CD4-positive, alpha-beta T cell treated with Interleukin-1 beta for 1 hour (primary cell): ENCODE measurements around the gene ASXL2.
"Not testable (repeated sequence)": the region's sequence is repeated elsewhere in the genome, so short reads cannot be mapped to it uniquely, and the experiment has no call there.

Source experiments
- DNase-seq, 2 donors: peaks; one replicate each; pipeline ENCODE4 v3.0.0-alpha.2; 2020 to 2022

Gene ASXL2

GRCh38 chr2:25887624-25888242 lies 9.4 kb upstream of the ASXL2 start:
- DNase-seq: no peak

GRCh38 chr2:25885933-25886332 lies 7.6 kb upstream of the ASXL2 start:
- DNase-seq: no peak

DNA sequence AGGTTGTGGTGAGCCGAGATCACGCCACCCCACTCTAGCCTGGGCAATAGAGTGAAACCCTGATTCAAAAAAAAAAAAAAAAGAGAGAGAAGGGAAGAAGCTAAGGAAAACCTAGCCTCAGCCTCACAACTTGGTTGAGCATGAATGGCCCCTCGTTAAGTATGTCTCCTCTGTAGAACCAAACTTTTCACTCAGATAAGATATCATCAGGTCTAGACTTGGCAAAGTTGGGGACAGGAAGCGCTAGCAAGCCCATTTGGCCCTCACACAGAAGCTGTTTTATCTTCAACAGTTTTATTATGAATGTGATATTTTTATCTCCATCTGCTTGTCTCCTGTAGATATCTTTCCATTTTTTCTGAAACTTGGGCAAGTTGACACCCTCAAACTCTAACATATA lies 3.5 kb upstream of the ASXL2 start:
- no peak for DNase-seq

- DNase-seq: no peak
These were observed 945 bp upstream of the ASXL2 start for GRCh38 chr2:25879133-25879730.

DNA sequence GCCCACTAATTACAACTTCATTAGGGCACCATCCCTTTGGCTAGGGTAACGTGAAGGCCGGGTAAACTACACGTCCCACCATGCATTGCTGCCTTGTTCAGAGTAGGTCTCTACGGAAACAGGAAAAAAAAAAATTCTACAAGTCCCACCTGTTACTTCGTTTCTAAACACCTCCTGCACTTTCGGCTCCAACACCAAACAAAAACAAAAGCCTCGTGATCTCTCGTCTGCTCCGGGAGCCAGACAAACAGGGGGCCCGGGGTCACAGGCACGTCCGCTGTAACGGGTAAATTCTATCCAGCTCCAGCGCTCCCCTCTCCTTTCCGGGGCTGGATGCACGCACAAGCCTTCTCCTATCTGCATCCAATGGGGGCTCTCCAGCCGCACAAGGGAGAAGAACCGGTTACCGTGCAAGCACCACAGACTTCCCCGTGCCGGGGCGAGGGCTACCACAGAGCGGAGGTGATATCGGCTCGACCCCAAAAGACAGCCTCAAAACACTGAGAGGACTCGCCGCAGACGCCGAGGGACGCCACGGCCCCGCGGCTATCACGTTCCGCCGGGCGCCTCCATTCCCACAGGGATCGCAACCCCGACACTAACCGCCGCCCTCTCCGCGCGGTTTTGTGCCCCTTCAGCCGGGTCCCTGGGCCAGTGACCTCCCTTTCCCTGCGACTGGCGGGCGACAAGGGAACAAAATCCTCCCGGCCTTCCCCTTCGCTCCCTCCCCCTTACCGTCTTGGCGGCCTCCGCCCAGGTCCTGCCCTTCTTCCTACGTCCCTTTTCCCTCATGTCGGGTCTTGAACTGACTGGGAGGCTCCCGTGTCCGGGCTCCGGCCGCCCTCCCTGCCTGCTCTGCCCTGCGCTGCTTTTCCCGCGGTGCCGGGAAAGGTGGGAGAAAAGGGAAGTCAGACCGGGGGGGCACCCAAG lies 591 bp downstream of the ASXL2 start:
- peak; percentile 59 to 71 for DNase-seq

DNA sequence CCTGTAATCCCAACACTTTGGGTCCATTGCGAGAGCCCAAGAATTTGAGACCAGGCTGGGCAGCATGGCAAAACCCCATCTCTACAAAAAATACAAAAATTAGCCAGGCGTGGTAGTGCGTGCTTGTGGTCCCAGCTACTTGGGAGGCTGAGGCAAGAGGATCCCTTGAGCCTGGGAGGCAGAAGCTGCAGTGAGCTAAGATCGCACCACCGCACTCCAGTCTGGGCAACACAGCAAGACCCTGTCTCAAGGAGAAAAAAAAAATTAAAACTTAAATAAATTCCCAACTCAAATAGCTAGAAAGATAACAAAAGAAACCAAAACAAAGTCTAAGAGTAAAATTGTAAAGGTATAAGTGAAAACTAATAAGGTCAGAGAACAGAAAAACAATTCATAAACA lies 6.2 kb downstream of the ASXL2 start:
- DNase-seq: no peak

DNA sequence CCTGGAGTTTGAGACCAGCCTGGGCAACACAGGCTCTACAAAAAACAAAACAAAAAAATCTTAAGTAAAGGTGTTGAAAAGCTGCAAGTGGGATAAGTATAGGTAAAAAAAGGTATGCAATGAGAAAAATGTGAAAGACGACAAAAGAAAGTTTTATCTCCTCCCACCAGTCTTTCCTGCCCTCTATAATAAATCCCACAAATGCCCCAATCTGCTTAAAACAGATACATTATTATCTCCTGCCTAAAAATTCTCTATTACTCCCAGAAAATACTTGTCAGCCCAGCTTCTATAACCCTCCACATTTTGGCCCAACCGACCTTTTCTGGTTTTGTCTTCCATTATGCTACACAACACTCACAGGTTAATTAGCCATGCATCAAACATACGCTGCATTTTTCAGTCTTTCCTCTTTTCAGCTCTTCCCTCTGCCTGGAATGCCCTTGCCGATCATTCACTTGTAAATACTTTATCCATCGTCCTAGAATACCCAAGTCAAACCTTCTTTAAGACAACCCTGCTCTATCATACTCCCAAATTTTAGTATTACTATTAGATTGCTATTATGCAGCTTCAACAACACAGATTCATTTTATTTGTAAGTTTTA lies 10.8 kb downstream of the ASXL2 start:
- no peak for DNase-seq

- no peak for DNase-seq
These were observed 21.9 kb downstream of the ASXL2 start for GRCh38 chr2:25856377-25856776.

DNA sequence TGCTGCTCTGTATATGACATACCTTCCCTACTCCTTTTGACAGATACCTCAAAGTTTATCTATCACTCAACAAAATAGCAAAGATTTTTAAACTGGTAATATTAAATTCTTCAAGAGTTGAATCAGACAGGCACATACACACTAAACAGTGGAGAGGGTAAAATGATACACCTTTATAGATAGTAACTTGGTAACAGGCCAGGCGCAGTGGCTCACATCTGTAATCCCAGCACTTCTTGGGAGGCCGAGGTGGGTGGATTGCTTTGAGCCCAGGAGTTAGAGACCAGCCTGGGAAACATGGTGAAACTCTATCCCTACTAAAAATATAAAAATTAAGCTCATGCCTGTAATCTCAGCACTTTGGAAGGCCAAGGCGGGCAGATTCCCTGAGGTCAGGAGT lies 23.2 kb downstream of the ASXL2 start:
- DNase-seq: no peak

DNA sequence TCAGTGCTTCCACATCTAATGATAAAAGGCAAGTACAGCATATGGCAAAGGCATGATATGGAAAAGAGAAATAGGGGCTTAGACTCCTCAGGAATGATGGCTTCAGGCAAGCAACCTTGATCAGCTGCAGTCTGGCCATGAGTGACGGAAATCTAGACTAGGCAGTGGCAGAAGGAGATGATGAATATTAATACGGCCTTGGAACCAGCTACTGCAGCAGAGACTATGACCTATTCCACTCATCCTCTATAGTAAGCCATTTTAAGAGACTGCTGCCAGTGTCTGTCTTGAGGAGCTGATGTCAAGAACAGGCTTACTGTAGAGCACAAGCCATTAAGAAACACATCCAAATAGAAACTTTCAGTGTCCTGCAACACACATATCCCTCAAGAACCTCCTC lies 23.7 kb downstream of the ASXL2 start:
- no peak for DNase-seq

DNA sequence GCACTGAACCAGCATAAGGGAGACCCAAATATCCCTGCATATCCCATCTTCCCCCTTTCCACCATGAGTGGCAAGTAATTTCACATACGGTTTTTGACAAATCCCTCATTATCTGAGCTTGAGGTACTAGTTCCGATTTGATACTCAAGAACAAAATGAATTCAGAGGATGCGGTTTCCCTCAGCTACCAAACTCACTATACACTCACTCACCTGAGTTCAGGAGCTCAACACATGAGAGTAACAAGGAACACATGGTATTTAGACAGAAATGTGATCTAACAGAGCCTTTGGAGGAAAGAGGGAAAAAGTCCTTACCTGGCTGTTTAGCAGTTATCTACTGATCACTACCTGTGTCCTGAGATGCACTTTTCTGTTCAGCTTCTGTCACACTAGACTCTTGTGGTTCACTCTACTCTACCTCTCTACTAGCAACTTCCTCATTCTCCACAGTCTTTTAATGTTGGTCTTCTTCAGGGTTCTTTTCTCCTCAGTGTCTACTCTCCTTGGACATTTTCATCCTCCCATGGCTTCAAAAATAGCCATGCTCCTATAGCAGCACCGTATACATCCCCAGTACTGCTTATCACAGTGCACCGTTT lies 25.1 kb downstream of the ASXL2 start:
- DNase-seq: peak in 1 of 2 donors; percentile 10

DNA sequence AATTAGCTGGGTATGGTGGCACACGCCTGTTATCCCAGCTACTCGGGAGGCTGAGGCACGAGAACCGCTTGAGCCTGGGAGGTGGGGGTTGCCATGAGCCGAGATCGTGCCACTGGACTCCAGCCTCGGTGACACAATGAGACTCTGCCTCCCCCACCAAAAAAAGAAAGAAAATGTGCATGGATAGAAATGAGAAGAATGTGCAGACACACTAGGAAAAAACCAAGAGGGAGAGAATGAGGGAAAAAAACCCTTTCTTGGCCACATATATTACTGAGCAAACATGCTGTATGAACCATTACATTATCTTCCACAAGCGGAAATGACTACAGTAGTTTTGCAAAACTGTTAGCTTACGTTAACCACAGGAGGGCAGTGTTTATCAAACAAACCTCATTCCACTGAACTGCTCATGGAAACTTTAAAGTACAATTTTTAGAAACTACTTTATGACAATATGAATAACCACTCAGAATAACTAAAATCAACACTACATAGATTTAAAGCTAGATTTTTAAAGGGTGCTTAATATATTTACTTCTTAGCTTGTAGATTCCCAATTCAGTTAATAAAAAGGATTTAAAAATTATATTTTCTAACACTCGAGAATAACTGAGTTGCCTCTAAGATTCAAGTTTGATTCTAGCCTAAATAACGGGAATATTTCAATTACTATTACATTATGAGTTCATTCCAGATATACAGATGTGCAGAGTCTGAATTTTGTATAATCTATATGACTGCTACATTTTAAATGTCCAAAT lies 26.4 kb downstream of the ASXL2 start:
- peak; percentile 20 to 79 for DNase-seq

GRCh38 chr2:25850400-25850799 lies 27.9 kb downstream of the ASXL2 start:
- DNase-seq: not testable (repeated sequence)

GRCh38 chr2:25849350-25849749 lies 28.9 kb downstream of the ASXL2 start:
- DNase-seq: not testable (repeated sequence)

DNA sequence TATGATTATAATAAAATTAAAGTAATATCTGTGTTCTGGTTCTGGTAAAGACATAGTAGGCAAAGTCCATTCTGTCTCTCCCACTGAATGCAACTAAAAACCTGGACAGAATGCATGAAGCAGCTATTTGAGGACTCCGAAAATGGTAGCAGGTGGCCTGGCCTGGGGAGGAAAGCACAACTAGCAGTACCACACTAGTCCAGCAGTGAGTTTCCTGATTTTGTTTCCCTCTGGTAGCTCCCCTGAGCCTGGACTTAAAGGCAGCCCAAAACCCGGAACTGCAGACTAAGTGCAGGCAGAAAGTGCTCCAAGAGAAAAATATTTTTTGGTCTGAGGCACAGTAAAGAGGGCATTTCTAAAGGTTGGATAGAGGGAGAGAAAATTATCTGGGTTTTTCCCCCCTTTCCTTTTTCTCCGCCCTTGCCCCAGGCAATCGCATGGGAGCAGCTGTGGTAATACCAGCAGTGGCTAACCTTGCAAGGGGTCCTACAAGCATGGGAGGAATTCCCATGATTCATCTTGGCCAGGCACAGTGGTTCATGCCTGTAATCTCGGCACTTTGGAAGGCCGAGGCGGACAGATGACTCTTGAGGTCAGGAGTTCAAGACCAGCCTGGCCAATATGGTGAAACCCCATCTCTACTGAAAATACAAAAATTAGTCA lies 32.3 kb downstream of the ASXL2 start:
- no peak for DNase-seq

DNA sequence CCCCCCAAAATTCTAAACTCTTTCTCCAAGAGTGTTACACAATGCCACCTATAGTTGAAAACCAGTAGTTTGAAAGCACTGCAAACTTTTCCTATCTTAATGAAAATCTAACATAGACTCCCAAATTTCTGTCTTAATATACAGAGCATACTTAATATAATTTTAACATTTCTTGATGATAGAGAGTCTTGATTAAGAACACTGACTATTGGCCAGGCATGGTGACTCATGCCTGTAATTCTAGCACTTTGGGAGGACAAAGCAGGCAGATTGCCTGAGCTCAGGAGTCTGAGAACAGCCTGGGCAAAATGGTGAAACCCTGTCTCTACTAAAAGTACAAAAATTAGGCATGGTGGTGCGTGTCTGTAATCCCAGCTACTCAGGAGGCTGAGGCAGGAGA lies 34.2 kb downstream of the ASXL2 start:
- DNase-seq: no peak

- no peak for DNase-seq
These were observed 36.1 kb downstream of the ASXL2 start for GRCh38 chr2:25842155-25842554.

DNA sequence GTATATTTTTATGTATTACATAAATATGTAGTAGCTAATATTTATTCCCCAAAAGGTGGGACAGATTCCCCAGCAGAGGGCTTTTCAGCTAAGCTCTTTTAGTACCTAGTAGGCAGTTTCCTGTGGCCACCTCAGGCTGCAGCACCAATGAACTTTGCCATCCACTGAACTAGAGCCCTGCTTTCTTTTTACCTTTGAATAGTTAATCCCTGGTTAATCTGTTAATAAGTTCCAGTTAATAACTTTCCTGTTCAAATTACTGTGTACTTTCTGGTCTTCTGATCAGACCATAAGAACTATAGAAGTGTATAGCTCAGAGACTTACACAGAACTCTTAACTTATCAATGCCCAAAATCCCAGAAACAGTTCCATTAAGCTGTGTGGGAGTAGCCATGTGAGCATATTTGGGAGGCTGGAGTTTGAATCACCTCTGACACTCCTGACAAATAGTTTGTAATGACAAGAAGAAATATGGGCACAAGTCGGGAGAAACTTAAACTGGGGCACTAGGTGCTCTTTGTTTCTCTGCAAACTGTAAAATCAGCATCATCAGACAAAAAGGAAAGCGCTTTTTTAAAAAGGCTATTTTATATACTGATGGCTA lies 40.0 kb downstream of the ASXL2 start:
- DNase-seq: no peak

DNA sequence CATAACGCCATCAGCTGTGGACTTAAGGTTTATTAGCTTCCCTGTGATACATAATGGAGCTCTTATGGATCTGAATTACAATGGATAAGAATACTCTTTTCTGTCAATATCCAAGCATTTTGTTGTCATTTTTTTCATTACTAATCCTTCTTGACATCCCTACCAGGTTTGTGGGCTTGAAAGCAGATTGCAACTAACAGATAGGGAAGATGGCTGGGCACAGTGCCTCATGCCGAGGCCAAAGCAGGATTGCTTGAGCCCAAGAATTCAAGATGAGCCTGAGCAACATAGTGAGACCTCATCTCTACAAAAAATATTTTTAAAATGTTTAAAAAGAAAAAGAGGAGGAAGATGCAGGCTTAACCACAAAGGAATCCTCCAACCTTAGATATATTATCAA lies 42.4 kb downstream of the ASXL2 start:
- DNase-seq: no peak

- DNase-seq: no peak
These were observed 44.7 kb downstream of the ASXL2 start for GRCh38 chr2:25833566-25833965.

- no peak for DNase-seq
These were observed 45.4 kb downstream of the ASXL2 start for GRCh38 chr2:25832897-25833296.
